GM12872 (cell line): ENCODE results near the gene PPP1R16B.

ENCODE experiments used
- TF ChIP-seq, protein P1 (sequence below): IDR thresholded peaks from 3 replicates; pipeline ENCODE4 v1.5.1; 2011; ENCODE audit warnings: low read depth, mild to moderate bottlenecking, low read length, moderate library complexity; ENCODE audit not compliant: insufficient read depth

The PPP1R16B gene

DNA sequence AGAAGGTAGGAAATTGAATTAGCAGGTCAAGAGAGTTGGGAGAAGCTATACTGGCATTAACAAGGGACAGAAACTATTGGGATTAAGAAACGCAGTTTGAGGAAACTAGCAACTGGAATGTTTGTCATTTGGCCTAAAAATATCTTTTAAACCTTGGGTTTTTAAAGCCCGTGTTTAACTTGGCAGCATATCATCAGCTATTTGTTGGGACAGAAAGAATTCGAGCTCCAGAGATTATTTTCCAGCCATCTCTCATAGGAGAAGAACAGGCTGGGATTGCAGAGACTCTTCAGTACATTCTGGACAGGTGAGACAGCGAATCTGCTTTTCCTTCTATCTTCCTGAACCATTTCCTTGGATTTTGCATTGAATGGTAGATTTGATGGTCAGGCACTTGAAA, 39.4 kb upstream of the PPP1R16B start:
- TF ChIP-seq, protein P1, sequence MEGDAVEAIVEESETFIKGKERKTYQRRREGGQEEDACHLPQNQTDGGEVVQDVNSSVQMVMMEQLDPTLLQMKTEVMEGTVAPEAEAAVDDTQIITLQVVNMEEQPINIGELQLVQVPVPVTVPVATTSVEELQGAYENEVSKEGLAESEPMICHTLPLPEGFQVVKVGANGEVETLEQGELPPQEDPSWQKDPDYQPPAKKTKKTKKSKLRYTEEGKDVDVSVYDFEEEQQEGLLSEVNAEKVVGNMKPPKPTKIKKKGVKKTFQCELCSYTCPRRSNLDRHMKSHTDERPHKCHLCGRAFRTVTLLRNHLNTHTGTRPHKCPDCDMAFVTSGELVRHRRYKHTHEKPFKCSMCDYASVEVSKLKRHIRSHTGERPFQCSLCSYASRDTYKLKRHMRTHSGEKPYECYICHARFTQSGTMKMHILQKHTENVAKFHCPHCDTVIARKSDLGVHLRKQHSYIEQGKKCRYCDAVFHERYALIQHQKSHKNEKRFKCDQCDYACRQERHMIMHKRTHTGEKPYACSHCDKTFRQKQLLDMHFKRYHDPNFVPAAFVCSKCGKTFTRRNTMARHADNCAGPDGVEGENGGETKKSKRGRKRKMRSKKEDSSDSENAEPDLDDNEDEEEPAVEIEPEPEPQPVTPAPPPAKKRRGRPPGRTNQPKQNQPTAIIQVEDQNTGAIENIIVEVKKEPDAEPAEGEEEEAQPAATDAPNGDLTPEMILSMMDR: no peak

DNA sequence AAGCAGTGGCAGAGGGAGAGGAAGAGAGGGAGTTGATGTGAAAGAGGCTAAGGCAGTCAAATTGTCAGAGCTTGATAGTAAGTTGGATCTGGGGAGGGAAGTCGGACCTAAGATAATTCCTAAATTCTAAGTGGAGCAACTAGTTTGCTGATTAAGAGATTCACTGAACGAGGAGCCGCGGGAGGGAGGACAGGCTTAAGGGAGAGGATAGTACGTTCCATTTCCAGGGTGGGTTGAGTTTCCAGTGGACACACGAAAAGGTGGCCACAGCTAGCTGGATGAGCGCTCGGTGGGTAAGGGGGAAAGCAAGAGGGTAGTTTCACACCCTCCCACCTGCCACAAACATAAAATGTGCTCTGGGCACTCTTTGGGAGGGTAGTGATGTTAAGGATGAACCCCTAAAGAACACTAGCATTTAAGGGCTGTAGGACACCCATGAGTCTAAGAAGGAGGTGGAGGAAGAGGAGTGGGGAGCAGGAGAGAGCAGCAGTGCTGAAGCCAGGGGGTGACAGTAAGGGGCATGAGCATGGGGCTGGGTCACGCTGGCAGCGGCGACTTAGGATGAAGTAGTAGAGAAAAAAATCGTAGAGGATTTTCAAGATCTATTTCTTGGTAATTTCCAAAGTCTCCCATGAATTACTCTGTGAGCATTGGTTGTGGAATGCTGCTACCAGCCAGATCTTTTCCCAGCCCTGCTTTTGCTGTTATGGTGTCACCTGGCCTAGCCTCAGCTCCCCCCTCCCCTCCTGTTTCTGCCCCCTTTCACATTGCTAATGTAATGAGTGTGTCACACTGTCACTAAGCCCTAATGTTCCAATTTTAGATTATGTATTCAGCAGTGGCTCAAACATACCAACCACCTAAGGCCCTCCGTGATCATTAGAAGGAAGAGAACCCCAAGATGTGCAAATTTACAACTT, 35.9 kb upstream of the PPP1R16B start:
- TF ChIP-seq, protein P1: no peak

DNA sequence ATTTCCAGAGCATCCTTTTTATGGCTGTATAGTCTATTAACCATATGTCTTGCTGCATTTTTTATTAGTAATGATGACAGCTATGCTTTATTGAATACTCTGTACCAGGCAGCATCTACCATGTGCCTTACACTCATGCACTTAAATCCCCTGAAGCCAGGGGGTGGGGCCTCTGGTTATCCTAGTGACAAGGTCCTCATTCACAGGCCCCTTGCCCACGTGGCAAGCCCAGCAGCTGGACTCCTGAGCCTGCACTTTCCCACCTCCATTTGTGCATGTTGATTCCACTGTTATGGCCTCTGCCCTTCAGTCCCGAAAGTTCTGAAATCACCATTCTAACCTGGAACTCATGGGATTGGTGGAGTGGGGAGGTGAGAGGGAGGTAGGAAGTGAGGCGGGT, 35.0 kb upstream of the PPP1R16B start:
- TF ChIP-seq, protein P1: no peak

DNA sequence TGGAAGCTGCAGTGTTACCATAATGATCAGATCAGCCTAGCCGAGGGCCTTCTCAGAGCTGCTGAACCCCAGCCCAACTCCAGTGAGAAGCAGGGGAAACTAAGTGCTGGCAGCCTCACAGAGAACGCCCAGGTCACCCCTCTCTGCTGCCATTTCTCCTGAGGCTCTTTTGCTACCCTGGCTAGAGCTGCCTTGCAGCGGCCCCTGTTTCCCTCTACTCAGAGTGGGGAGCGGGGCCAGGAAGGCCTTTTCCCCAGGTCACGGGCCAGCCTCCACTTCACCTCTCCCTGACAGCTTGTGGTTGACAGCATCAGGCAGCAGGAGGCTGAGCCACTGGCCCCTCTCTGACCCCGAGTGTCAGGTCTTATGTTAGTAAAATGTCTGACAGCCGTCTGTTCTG, 34.5 kb upstream of the PPP1R16B start:
- TF ChIP-seq, protein P1: no peak

DNA sequence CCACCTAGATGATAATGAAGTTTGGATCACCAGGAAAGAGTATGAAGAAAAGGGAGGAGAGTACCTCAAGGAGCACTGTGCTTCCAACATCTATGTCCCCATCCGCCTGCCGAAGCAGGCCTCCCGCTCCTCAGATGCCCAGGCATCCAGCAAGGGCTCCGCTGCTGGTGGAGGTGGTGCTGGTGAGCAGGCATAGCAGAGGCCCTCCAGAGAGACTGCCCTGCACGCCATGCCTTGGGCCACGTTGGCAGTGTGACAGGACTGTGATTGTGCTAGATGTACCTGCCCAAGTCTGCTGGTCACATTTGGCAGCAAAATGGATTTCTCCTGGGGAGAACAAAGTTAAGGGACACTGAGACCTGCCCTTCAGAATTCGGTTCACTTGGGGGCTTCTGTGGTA, 33.9 kb upstream of the PPP1R16B start:
- TF ChIP-seq, protein P1: no peak

DNA sequence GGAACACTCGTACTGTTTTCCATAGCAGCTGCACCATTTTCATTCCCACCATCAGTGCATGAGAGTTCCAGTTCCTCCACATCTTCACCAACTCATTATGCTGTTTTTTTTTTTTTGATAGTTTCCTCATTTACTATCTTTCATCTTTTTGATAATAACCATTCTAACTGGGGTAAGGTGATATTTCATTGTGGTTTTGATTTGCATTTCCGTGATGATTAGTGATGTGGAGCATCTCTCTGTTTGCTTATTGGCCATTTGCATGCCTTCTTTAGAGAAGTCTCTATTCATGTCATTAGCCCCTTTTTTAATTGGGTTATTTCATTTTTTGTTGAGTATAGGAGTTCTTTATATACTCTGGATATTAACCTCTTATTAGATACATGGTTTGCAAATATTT, 31.3 kb upstream of the PPP1R16B start:
- TF ChIP-seq, protein P1: no peak

DNA sequence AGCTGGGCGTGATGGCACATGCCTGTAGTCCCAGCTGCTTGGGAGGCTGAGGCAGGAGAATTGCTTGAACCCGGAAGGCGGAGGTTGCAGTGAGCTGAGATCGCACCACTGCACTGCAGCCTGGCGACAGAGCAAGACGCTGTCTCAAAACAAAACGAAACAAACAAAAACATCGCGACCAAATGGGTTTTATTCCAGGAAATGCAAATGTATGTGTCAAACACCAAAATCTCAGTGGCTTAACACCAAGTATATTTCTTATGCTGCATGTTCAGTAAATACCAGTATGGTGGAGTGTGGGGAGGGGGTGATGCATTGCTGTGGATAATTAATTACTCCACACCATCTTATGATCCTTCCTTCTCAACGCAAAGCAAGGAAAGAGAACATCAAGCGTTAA, 29.1 kb upstream of the PPP1R16B start:
- TF ChIP-seq, protein P1: no peak
